ENCODE results near the gene ERBB4. TPM values are rescaled to one million over a fixed set of nuclear protein-coding genes. Genes with fewer than 3 reads are reported as not detected.
A peak's percentile ranks its signal among the peaks of the same experiment; 100 is the strongest.

Gene ERBB4
- total RNA-seq, 1 experiment from 2014 or later = 0.15 TPM

DNA sequence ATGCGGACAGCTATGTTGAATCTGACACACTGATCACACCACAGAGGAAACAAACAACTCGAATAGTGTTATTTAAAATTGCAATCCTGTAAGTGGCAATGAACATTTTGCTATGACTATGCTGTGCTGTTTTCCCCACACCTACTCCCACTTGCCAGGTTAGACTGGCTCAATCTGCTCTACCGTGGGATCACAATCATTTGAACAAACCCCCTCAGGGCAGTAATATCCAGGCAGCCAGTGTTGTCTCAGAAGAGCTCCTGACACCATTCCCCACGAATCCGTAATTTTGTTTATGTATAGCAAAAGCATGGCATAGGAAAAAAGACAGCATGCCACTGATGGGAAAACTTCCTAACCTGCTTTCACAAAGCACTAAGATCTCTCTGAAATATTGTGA is 284.3 kb downstream of the ERBB4 start:
- Histone ChIP-seq H3K27ac (ENCODE audit: low read length) (no peak overlapping the region), H3K9me3 (ENCODE audit: control insufficient read depth, insufficient read depth, low read depth, low read length) (no peaks in the 10 kb centered on the region), H3K36me3 (ENCODE audit: control insufficient read depth, insufficient read depth, low read length) (no peaks in the 10 kb centered on the region), H3K27me3 (ENCODE audit: control insufficient read depth, insufficient read depth, low read length) (no peaks in the 10 kb centered on the region), H3K4me1 (ENCODE audit: control insufficient read depth, insufficient read depth, low read length) (no peaks in the 10 kb centered on the region), H3K4me3 (ENCODE audit: low read depth in 2 of 2, low read length in 2 of 2) (no peak overlapping the region)
- in situ Hi-C loops (cut with HindIII; ENCODE audit: low pct_unique_long_range_greater_than_20kb, low sequenced_read_pairs) = no loop called here
- no peak for DNase-seq (ENCODE audit: low read depth, low spot score)
- ChIA-PET POLR2A (no interaction called here), CTCF (no interaction called here)
- TF ChIP-seq, protein P1, sequence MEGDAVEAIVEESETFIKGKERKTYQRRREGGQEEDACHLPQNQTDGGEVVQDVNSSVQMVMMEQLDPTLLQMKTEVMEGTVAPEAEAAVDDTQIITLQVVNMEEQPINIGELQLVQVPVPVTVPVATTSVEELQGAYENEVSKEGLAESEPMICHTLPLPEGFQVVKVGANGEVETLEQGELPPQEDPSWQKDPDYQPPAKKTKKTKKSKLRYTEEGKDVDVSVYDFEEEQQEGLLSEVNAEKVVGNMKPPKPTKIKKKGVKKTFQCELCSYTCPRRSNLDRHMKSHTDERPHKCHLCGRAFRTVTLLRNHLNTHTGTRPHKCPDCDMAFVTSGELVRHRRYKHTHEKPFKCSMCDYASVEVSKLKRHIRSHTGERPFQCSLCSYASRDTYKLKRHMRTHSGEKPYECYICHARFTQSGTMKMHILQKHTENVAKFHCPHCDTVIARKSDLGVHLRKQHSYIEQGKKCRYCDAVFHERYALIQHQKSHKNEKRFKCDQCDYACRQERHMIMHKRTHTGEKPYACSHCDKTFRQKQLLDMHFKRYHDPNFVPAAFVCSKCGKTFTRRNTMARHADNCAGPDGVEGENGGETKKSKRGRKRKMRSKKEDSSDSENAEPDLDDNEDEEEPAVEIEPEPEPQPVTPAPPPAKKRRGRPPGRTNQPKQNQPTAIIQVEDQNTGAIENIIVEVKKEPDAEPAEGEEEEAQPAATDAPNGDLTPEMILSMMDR (IDR thresholded peaks at IDR 0.05) = no peak
- TF ChIP-seq SIN3A (IDR thresholded peaks at IDR 0.05; ENCODE audit: borderline replicate concordance, insufficient read depth, low read depth, low read length) (no peak), TCF7L2 (IDR thresholded peaks at IDR 0.05; ENCODE audit: low read depth, low read length) (no peak), POLR2AphosphoS5 (IDR thresholded peaks at IDR 0.05; ENCODE audit: low read depth, low read length) (no peak)
- TF ChIP-seq, protein P2, sequence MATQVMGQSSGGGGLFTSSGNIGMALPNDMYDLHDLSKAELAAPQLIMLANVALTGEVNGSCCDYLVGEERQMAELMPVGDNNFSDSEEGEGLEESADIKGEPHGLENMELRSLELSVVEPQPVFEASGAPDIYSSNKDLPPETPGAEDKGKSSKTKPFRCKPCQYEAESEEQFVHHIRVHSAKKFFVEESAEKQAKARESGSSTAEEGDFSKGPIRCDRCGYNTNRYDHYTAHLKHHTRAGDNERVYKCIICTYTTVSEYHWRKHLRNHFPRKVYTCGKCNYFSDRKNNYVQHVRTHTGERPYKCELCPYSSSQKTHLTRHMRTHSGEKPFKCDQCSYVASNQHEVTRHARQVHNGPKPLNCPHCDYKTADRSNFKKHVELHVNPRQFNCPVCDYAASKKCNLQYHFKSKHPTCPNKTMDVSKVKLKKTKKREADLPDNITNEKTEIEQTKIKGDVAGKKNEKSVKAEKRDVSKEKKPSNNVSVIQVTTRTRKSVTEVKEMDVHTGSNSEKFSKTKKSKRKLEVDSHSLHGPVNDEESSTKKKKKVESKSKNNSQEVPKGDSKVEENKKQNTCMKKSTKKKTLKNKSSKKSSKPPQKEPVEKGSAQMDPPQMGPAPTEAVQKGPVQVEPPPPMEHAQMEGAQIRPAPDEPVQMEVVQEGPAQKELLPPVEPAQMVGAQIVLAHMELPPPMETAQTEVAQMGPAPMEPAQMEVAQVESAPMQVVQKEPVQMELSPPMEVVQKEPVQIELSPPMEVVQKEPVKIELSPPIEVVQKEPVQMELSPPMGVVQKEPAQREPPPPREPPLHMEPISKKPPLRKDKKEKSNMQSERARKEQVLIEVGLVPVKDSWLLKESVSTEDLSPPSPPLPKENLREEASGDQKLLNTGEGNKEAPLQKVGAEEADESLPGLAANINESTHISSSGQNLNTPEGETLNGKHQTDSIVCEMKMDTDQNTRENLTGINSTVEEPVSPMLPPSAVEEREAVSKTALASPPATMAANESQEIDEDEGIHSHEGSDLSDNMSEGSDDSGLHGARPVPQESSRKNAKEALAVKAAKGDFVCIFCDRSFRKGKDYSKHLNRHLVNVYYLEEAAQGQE (IDR thresholded peaks at IDR 0.05; ENCODE audit: insufficient read depth in 1 of 2, low read depth in 2 of 2, low read length in 1 of 2) = no peak
- ATAC-seq = no peak
- no TSS peak for BruUV-seq (replicated peaks)
- intact Hi-C loops (cut with micrococcal nuclease; ENCODE audit: unreplicated experiment) = no loop called here

DNA sequence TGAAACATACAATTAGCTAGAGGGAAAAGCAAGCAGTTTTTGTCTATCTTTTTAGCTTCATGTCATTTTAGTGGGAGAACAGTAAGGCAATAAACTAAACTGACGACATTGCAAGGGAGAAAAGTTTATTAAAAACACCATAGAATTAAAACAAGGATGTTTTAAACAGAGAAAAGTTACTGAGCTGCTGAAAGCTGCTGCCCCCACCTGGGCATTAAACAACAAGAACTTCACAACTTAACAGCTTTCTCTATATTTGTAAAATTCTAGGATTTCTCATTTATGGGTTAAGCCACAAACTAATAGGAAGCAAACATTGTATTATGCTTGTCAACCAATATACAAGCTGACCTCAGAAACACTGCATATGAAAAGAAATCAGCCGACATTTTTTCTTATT is 289.2 kb downstream of the ERBB4 start:
- in situ Hi-C loops (cut with HindIII; ENCODE audit: low pct_unique_long_range_greater_than_20kb, low sequenced_read_pairs) = no loop called here
- no peaks in the 10 kb centered on the region for H3K27me3 ChIP-seq (ENCODE audit: control insufficient read depth, insufficient read depth, low read length)
- DNase-seq (ENCODE audit: low read depth, low spot score) (no peak), ATAC-seq (no peak)
- H3K4me1 ChIP-seq (ENCODE audit: control insufficient read depth, insufficient read depth, low read length) = no peaks in the 10 kb centered on the region
- no peak for TF ChIP-seq SIN3A (IDR thresholded peaks at IDR 0.05; ENCODE audit: borderline replicate concordance, insufficient read depth, low read depth, low read length)
- no peak for TF ChIP-seq TCF7L2 (IDR thresholded peaks at IDR 0.05; ENCODE audit: low read depth, low read length)
- TF ChIP-seq, protein P1 (IDR thresholded peaks at IDR 0.05) = peak; percentile 20; the same call in 1 of the 2 replicates
- TF ChIP-seq, protein P2 (IDR thresholded peaks at IDR 0.05; ENCODE audit: insufficient read depth in 1 of 2, low read depth in 2 of 2, low read length in 1 of 2) = no peak
- CTCF ChIA-PET = interaction anchor here (1.2 kb wide), 1 partner anchor 504 kb away, joined by 4 read pairs; no protein-coding TSS in a partner anchor
- no peak overlapping the region for H3K4me3 ChIP-seq (ENCODE audit: low read depth in 2 of 2, low read length in 2 of 2)
- no peak overlapping the region for H3K27ac ChIP-seq (ENCODE audit: low read length)
- BruUV-seq (replicated peaks) = no TSS peak
- H3K36me3 ChIP-seq (ENCODE audit: control insufficient read depth, insufficient read depth, low read length) = no peaks in the 10 kb centered on the region
- intact Hi-C loops (cut with micrococcal nuclease; ENCODE audit: unreplicated experiment) = no loop called here
- H3K9me3 ChIP-seq (ENCODE audit: control insufficient read depth, insufficient read depth, low read depth, low read length) = no peaks in the 10 kb centered on the region
- POLR2A ChIA-PET = no interaction called here
